GM18858 (cell line): ENCODE data around the gene CISD3.

ENCODE experiments used
- ATAC-seq: cut with Tn5 transposase; IDR thresholded peaks from one replicate; pipeline ENCODE4 v1.9.1; 2021; ENCODE audit not compliant: unreplicated experiment

CISD3 gene

DNA sequence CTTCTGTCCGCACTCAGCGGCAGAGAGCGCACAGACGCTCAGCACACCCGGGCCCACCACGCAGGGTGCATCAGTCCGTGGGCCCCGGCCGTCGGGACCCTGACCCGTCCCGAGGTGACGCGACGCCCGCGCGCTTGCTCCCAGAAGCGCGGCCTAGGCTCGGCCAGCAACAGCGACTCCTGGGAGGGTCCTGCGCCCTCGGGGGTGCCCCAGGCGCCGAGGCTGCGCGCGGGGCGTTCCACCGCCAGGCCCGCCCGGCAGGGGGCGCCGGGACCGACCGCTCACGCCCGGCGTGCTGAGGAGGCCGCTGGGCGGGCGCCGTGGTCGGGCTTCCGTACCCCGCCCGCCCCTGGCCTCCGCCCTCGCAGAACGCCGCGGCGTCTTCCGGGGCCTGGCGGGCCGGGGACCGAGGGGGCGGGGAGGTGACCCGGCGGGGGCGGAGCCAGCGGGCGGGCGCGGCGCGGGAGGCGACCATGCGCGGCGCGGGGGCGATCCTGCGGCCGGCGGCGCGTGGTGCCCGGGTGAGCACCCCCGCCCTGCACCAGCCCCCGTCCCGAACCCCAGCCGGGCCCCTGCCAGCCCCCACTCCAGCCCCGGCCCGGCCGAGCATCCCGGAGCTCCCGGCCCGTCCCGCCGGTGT lies at the start of gene CISD3:
Gene CISD3 (plus strand): TSS at position 456 of the 640 bp plus-strand sequence. CDS start 18 bp downstream, at position 474.
- ATAC-seq: no peak

GRCh38 chr17:38681096-38681495 lies 49.0 kb upstream of the CISD3 start:
- no peak for ATAC-seq

- ATAC-seq: no peak
Observed at GRCh38 chr17:38685491-38685890, 44.6 kb upstream of the CISD3 start.

DNA sequence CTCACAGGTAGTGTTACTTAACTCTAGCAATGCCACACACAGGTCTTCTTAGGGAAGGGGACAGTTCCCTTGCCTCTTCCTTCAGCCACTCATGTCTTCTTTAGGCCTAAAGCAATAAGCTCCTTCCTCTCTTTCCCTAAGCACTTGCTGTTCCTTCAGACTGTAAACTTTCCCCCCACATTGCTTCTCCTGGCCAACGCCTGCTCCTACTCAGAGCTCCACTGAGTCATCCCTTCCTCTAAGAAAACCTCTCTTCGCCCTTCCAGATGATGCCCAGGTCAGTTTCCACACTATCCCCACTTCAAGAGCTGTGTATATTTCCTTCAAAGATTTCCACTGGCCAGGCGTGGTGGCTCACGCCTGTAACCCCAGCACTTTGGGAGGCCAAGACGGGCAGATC lies 42.9 kb upstream of the CISD3 start:
- no peak for ATAC-seq

DNA sequence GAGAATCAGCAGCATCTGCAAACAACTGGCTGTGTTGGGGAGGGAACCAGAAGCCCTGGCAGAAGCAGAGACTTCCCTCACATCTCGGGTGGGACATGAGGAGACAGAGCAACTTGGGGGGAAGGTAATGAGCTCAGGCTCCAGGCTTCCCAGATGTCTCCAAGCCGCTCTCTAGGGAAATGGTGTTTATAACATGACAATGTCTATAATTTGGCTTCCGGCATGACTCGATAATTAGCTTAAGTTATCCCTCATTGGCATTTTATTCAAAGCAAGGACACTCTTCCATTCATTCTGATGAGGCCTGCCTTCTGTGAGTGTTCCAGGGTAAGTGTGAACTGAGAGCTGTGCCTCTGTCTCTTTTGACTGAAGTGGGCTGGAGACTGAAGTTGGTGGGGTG lies 39.8 kb upstream of the CISD3 start:
- ATAC-seq: no peak

DNA sequence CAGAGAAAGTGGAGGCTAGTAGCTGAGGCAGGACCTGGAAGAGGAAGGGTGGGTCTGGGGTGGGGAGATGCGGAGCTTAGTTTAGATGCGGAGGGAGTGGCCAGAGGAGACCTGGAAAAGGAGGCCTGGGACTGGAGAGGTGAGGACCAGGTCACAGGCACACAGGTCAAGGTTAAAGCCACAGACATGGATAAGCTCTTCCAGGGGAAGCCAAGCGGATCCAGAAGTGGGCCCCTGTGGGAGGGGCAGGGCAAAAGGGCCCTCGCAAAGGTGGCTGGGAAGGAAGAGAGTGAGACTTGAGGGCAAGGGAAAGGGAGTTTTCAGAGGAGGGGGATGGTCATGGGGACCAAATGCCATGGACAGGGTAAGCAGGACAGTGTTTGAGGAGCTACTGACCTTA lies 39.0 kb upstream of the CISD3 start:
- no peak for ATAC-seq

DNA sequence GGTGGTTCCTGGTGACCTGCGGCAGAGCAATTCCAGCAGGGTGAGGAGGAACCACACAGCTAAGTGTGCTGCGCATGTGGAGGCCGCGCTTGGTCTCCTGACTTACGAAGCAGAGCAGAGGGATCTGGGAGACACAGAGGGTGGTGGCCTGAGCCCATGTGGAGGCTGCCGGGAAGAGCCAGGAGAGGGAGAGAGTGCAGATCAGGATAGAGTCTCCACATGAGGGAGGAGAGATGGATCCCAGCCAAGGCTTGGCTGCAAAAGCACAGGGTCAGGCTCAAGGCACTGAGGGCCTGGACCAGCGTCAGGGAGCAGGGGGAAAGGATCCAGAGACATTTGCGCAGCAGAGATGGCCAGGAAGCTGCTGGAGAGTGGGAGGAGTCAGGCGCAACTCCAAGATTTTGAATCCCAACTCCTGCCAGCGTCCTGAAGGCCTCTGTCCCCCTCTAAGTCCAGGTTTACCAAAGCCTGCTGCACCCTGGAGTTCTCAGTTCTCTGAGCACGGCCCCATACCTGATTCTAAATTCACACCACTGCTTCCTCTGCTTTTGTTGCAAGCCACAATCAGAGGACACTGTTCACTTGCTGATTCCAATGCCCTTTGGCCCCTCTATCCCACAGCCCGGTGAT lies 36.3 kb upstream of the CISD3 start:
- ATAC-seq: no peak

- no peak for ATAC-seq
Observed at GRCh38 chr17:38697061-38697820, 32.9 kb upstream of the CISD3 start.

- ATAC-seq: no peak
Observed at GRCh38 chr17:38698760-38699159, 31.4 kb upstream of the CISD3 start.

- ATAC-seq: no peak
Observed at GRCh38 chr17:38701504-38702165, 28.5 kb upstream of the CISD3 start.

DNA sequence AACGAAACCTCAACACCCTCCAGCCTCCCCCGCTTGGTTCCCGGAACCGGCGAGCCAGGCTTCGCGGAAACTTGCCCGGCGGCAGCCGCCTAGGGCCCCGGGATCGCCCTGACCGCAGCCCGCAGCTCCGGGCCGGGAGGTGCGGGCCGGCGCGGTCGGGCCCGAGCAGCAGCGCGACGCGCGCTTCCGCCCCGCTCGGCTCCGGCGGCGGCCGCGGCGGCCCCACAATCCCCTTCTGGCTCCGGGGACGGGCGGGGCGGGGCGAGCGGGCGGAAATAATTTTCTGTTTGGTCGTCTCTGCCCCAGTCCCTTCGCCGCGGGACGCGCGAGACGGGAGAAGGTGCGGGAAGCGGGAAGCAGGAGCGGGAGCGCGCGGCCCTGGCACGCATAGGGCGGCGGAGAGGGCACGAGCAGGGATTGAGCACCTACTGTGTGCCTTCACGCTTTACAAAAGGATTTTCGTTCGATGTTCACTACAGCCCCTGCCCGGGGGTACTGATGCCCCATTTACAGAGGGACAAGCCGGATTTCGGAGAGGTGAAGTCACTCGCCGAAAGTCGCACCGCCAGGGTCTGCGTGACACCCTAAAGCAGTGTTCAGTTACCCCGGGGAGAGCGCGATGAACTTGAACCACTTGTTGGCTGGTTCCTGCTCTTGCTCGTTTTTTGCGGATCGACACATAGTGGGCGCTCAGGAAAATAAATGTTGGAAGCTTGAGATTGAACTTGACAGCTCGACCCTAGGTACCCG lies 27.8 kb upstream of the CISD3 start:
- no peak for ATAC-seq

- no peak for ATAC-seq
Observed at GRCh38 chr17:38702916-38703741, 27.0 kb upstream of the CISD3 start.

- no peak for ATAC-seq
Observed at GRCh38 chr17:38703742-38704605, 26.2 kb upstream of the CISD3 start.

- ATAC-seq: no peak
Observed at GRCh38 chr17:38704606-38705522, 25.3 kb upstream of the CISD3 start, which contains the start of gene MLLT6. TSS of gene MLLT6 (plus strand) at chr17:38705273. CDS start at chr17:38705633, 360 bp downstream.

GRCh38 chr17:38705523-38705802 lies 24.7 kb upstream of the CISD3 start:
- ATAC-seq: no peak

DNA sequence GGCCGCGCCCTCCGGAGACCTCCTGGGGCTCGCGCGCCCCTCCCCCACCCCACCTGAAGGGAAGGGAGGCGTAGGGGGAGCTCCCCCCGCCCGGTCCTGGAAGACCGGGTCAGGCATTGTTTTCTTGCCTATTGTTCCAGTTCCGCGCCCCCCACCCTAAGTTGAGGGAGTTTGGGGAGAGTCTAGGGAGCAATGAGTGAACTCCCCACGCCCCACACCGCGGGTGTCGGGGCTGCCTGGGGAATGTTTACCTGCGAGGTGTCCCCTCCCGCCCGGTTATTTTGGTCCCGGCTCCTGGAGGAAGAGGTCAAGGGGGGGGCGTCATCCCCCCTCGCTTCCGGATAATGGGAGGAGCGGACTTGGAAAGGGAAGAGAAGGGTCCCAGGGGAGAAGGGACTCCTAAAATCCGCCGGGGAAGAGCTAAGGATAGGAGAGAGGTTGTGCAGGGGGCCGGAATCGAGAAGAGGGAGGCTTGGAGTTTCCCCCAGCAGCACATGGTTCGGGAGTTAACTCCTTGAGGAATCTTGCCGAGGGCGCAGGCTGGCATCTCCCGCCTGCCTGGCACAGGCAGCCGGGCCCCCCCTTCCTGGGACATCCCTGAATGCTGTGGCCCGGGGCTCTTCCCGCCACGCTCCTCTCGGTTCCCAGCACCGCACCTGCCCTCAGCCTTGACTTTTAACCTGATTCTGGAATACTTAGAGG lies 24.2 kb upstream of the CISD3 start:
- ATAC-seq: no peak

- ATAC-seq: no peak
Observed at GRCh38 chr17:38706505-38707216, 23.5 kb upstream of the CISD3 start.
